Sciatic nerve (tissue), 1 donor: ENCODE data around the gene GOLGA3. TPM values are rescaled to one million over a fixed set of nuclear protein-coding genes. Genes with fewer than 3 reads are reported as not detected.

ENCODE experiments used
- total RNA-seq: library from RNA; stranded (reverse); fragmentation: NEBNext Ultra II Directional; extraction: Animal tissue kit (Norgen Biotek cat#: 25700); gene quantifications from one replicate; pipeline ENCODE4 v1.2.1, GENCODE V29; 2021
- donor health status: DM: no; HTN: no; CAD: no.

The GOLGA3 gene
- total RNA-seq, 1 donor from 2014 or later = 60.6 TPM

Other genes with a start within 250 kb of the GOLGA3 start
- gene LRCOL1, start 218.3 kb downstream of the GOLGA3 start, total RNA-seq = not detected
- gene P2RX2, start 210.1 kb downstream of the GOLGA3 start, total RNA-seq = not detected
- gene POLE, start 141.5 kb downstream of the GOLGA3 start, total RNA-seq = 39.2 TPM
- 18.3 TPM for gene PXMP2, start 141.3 kb downstream of the GOLGA3 start, total RNA-seq
- gene PGAM5, start 118.0 kb downstream of the GOLGA3 start, total RNA-seq = 12.1 TPM
- 55.9 TPM for gene ANKLE2, start 67.0 kb downstream of the GOLGA3 start, total RNA-seq
- gene CHFR, start 58.7 kb upstream of the GOLGA3 start, total RNA-seq = 45.5 TPM
- 19.4 TPM for gene ZNF605, start 127.4 kb upstream of the GOLGA3 start, total RNA-seq
- 18.0 TPM for gene ZNF26, start 157.5 kb upstream of the GOLGA3 start, total RNA-seq
- 39.3 TPM for gene ZNF84, start 208.6 kb upstream of the GOLGA3 start, total RNA-seq